Mucosa of stomach (tissue), 1 donor: ENCODE measurements around the gene PDGFC.
A peak's percentile ranks its signal among the peaks of the same experiment; 100 is the strongest.

ENCODE experiments used
- H3K27me3 ChIP-seq: one replicate; pipeline ENCODE4 v1.7.0; 2013; ENCODE audit warnings: mild to moderate bottlenecking, low read length; ENCODE audit not compliant: control insufficient read depth, insufficient read depth
- H3K36me3 ChIP-seq: one replicate; pipeline ENCODE4 v1.7.0; 2013; ENCODE audit warnings: low read length; ENCODE audit not compliant: control insufficient read depth, insufficient read depth
- H3K4me1 ChIP-seq: one replicate; pipeline ENCODE4 v1.7.0; 2013; ENCODE audit warnings: mild to moderate bottlenecking, low read length; ENCODE audit not compliant: control insufficient read depth, insufficient read depth
- H3K4me3 ChIP-seq: one replicate; pipeline ENCODE4 v1.7.0; 2013; ENCODE audit warnings: low read length
- H3K9ac ChIP-seq: one replicate; pipeline ENCODE4 v1.7.0; 2013; ENCODE audit warnings: mild to moderate bottlenecking, low read length, moderate library complexity
- H3K9me3 ChIP-seq: one replicate; pipeline ENCODE4 v1.7.0; 2013; ENCODE audit warnings: mild to moderate bottlenecking, low read length, moderate library complexity; ENCODE audit not compliant: control insufficient read depth
- donor health status: Pancreatic carcinoma.

PDGFC gene

GRCh38 chr4:156999175-156999517, 27.5 kb upstream of the PDGFC start:
- H3K9me3 ChIP-seq = no peaks in the 10 kb centered on the region
- H3K27me3 ChIP-seq = no peaks in the 10 kb centered on the region
- no peak overlapping the region for H3K9ac ChIP-seq
- H3K36me3 ChIP-seq = peaks cover 3% of the 10 kb centered on the region
- H3K4me3 ChIP-seq = no peak overlapping the region
- peaks cover 27% of the 10 kb centered on the region for H3K4me1 ChIP-seq

- no peaks in the 10 kb centered on the region for H3K9me3 ChIP-seq
- H3K36me3 ChIP-seq = peaks cover 3% of the 10 kb centered on the region
- H3K4me3 ChIP-seq = no peak overlapping the region
- H3K9ac ChIP-seq = no peak overlapping the region
- peaks cover 22% of the 10 kb centered on the region for H3K4me1 ChIP-seq
- H3K27me3 ChIP-seq = no peaks in the 10 kb centered on the region
These were observed 27.0 kb upstream of the PDGFC start for GRCh38 chr4:156998500-156999174.

GRCh38 chr4:156992943-156993342, 21.3 kb upstream of the PDGFC start:
- H3K4me1 ChIP-seq = peaks cover 4% of the 10 kb centered on the region
- no peaks in the 10 kb centered on the region for H3K27me3 ChIP-seq
- H3K9ac ChIP-seq = no peak overlapping the region
- peaks cover 3% of the 10 kb centered on the region for H3K36me3 ChIP-seq
- no peak overlapping the region for H3K4me3 ChIP-seq
- H3K9me3 ChIP-seq = no peaks in the 10 kb centered on the region

- no peaks in the 10 kb centered on the region for H3K27me3 ChIP-seq
- no peaks in the 10 kb centered on the region for H3K36me3 ChIP-seq
- H3K9me3 ChIP-seq = no peaks in the 10 kb centered on the region
These were observed 19.6 kb upstream of the PDGFC start for GRCh38 chr4:156991161-156991560.

GRCh38 chr4:156983366-156983765, 11.8 kb upstream of the PDGFC start:
- Histone ChIP-seq H3K27me3 (no peaks in the 10 kb centered on the region), H3K9me3 (no peaks in the 10 kb centered on the region), H3K4me3 (no peak overlapping the region), H3K4me1 (no peaks in the 10 kb centered on the region), H3K36me3 (no peaks in the 10 kb centered on the region), H3K9ac (no peak overlapping the region)

More at GRCh38 chr4:156991161-156991560, 19.6 kb upstream of the PDGFC start:
- Histone ChIP-seq H3K4me3 (no peak overlapping the region), H3K4me1 (no peaks in the 10 kb centered on the region), H3K9ac (no peak overlapping the region)

- Histone ChIP-seq H3K9ac (no peak overlapping the region), H3K9me3 (no peaks in the 10 kb centered on the region)
These were observed 9.7 kb upstream of the PDGFC start for GRCh38 chr4:156981262-156981769.

GRCh38 chr4:156977435-156978160, 6.0 kb upstream of the PDGFC start:
- Histone ChIP-seq H3K9ac (no peak overlapping the region), H3K4me1 (peaks cover 15% of the 10 kb centered on the region), H3K9me3 (no peaks in the 10 kb centered on the region), H3K4me3 (no peak overlapping the region), H3K27me3 (no peaks in the 10 kb centered on the region), H3K36me3 (no peaks in the 10 kb centered on the region)

More at GRCh38 chr4:156981262-156981769, 9.7 kb upstream of the PDGFC start:
- Histone ChIP-seq H3K4me1 (peaks cover under 1% of the 10 kb centered on the region), H3K4me3 (no peak overlapping the region), H3K27me3 (no peaks in the 10 kb centered on the region), H3K36me3 (no peaks in the 10 kb centered on the region)

- no peaks in the 10 kb centered on the region for H3K27me3 ChIP-seq
- no peaks in the 10 kb centered on the region for H3K9me3 ChIP-seq
- H3K9ac ChIP-seq = no peak overlapping the region
- H3K4me1 ChIP-seq = peaks cover 19% of the 10 kb centered on the region
- no peaks in the 10 kb centered on the region for H3K36me3 ChIP-seq
- H3K4me3 ChIP-seq = no peak overlapping the region
These were observed 4.5 kb upstream of the PDGFC start for GRCh38 chr4:156976147-156976546.

GRCh38 chr4:156975686-156976085, 4.1 kb upstream of the PDGFC start:
- Histone ChIP-seq H3K9ac (no peak overlapping the region), H3K4me1 (peaks cover 19% of the 10 kb centered on the region), H3K9me3 (no peaks in the 10 kb centered on the region), H3K27me3 (no peaks in the 10 kb centered on the region), H3K36me3 (no peaks in the 10 kb centered on the region), H3K4me3 (no peak overlapping the region)

- Histone ChIP-seq H3K9ac (no peak overlapping the region), H3K4me3 (no peak overlapping the region), H3K36me3 (no peaks in the 10 kb centered on the region)
These were observed 2.7 kb upstream of the PDGFC start for GRCh38 chr4:156974264-156974663.

GRCh38 chr4:156972379-156973015, 898 bp upstream of the PDGFC start:
- Histone ChIP-seq H3K4me1 (peaks cover 28% of the 10 kb centered on the region), H3K9ac (peak overlapping the region; percentile 78), H3K4me3 (peak overlapping the region; percentile 47), H3K27me3 (no peaks in the 10 kb centered on the region), H3K36me3 (no peaks in the 10 kb centered on the region), H3K9me3 (no peaks in the 10 kb centered on the region)

More at GRCh38 chr4:156974264-156974663, 2.7 kb upstream of the PDGFC start:
- Histone ChIP-seq H3K9me3 (no peaks in the 10 kb centered on the region), H3K27me3 (no peaks in the 10 kb centered on the region), H3K4me1 (peaks cover 21% of the 10 kb centered on the region)

GRCh38 chr4:156971165-156971675, 379 bp downstream of the PDGFC start:
- Histone ChIP-seq H3K9me3 (no peaks in the 10 kb centered on the region), H3K9ac (peak overlapping the region; percentile 85), H3K27me3 (no peaks in the 10 kb centered on the region), H3K36me3 (no peaks in the 10 kb centered on the region), H3K4me1 (peaks cover 30% of the 10 kb centered on the region), H3K4me3 (peak overlapping the region; percentile 80)
